K562 (cell line): ENCODE data around the gene LZTR1. TPM values are rescaled to one million over a fixed set of nuclear protein-coding genes. Genes with fewer than 3 reads are reported as not detected.

Source experiments
- CHD1 ChIP-seq: fragments of 200-600 bp; sonication (generic); IDR thresholded peaks from one replicate; pipeline ENCODE4 v1.6.1; 2012; ENCODE audit warnings: mild to moderate bottlenecking, moderate library complexity, low read length, inconsistent platforms
- CREBBP ChIP-seq: IDR thresholded peaks from one replicate; pipeline ENCODE4 v1.6.1; 2012; ENCODE audit warnings: low read depth, mild to moderate bottlenecking, control low read depth, inconsistent platforms, low read length
- DMBX1 ChIP-seq: fragments of 250-450 bp; sonication (Bioruptor Pico); IDR thresholded peaks from 2 replicates; pipeline ENCODE4 v1.8.0; 2022; ENCODE audit warnings: inconsistent platforms, mild to moderate bottlenecking, moderate library complexity, borderline replicate concordance
- E2F3 ChIP-seq: fragments of 250-450 bp; sonication (Bioruptor Pico); IDR thresholded peaks from 2 replicates; pipeline ENCODE4 v1.4.0; 2020; ENCODE audit warnings: mild to moderate bottlenecking
- IFI16 ChIP-seq: fragments of 250-450 bp; sonication (Bioruptor Pico); IDR thresholded peaks from 2 replicates; pipeline ENCODE4 v2.1.2; 2022; ENCODE audit warnings: mild to moderate bottlenecking, inconsistent platforms
- MTA2 ChIP-seq: fragments of 450-650 bp; IDR thresholded peaks from 2 replicates; pipeline ENCODE4 v1.6.1; 2016; ENCODE audit warnings: low read depth
- NCOA4 ChIP-seq: fragments of 450-650 bp; IDR thresholded peaks from 2 replicates; pipeline ENCODE4 v1.6.1; 2018; ENCODE audit warnings: mild to moderate bottlenecking; ENCODE audit not compliant: partially characterized antibody
- PHB2 ChIP-seq: fragments of 450-650 bp; IDR thresholded peaks from 2 replicates; pipeline ENCODE4 v1.6.1; 2017; ENCODE audit warnings: low read depth
- PTBP1 ChIP-seq: fragments of 200-400 bp; formaldehyde crosslinking; IDR thresholded peaks from 2 replicates; pipeline ENCODE4 v1.6.1; 2017; ENCODE audit warnings: low read depth, low read length
- RBM14 ChIP-seq: fragments of 200-400 bp; formaldehyde crosslinking; IDR thresholded peaks from 2 replicates; pipeline ENCODE4 v1.6.1; 2018; ENCODE audit warnings: low read depth, mild to moderate bottlenecking, low read length, moderate library complexity, borderline replicate concordance; ENCODE audit not compliant: insufficient read depth
- SIX5 ChIP-seq, 2 experiments: IDR thresholded peaks; 2 replicates each; pipeline ENCODE4 v1.6.1; 2011; ENCODE audit warnings: low read length in 2 of 2, borderline replicate concordance in 1 of 2, low read depth in 1 of 2, mild to moderate bottlenecking in 1 of 2, moderate library complexity in 1 of 2; ENCODE audit not compliant: insufficient read depth in 1 of 2
- SMAD4 ChIP-seq: fragments of 250-450 bp; sonication (Bioruptor Pico); conservative IDR thresholded peaks from 2 replicates; pipeline ENCODE4 v1.8.0; 2021; ENCODE audit warnings: inconsistent platforms, mild to moderate bottlenecking, moderate library complexity
- SRSF3 ChIP-seq: fragments of 200-400 bp; formaldehyde crosslinking; IDR thresholded peaks from 2 replicates; pipeline ENCODE4 v1.6.1; 2016; ENCODE audit warnings: mild to moderate bottlenecking, low read length, moderate library complexity; ENCODE audit not compliant: insufficient read depth
- SRSF7 ChIP-seq: fragments of 200-400 bp; formaldehyde crosslinking; optimal IDR thresholded peaks from 2 replicates; pipeline ENCODE3; 2017; ENCODE audit warnings: mild to moderate bottlenecking, low read depth, low read length
- TBL1XR1 ChIP-seq, 2 experiments: IDR thresholded peaks; 2 replicates each; pipeline ENCODE4 v1.6.1; 2012; ENCODE audit warnings: improper control_type of control experiment in 2 of 2, low read length in 2 of 2, mild to moderate bottlenecking in 1 of 2
- TEAD1 ChIP-seq, 2 experiments: fragments of 450-650 bp in 1 of 2; sonication (generic) in 1 of 2; formaldehyde crosslinking; IDR thresholded peaks; 2 replicates each; pipeline versions ENCODE4 v1.4.0 to v1.8.0; 2020 to 2022; ENCODE audit warnings: mild to moderate bottlenecking in 2 of 2, missing genetic modification reagents in 1 of 2
- ZBTB1 ChIP-seq: sonication (generic); formaldehyde crosslinking; IDR thresholded peaks from 2 replicates; pipeline ENCODE4 v1.8.1; 2023; ENCODE audit warnings: missing genetic modification reagents, low read depth, mild to moderate bottlenecking, borderline replicate concordance
- ZBTB7A ChIP-seq: IDR thresholded peaks from 2 replicates; pipeline ENCODE4 v1.6.1; 2011; ENCODE audit warnings: low read depth, mild to moderate bottlenecking, low read length, moderate library complexity, borderline replicate concordance; ENCODE audit not compliant: control insufficient read depth
- ZNF217 ChIP-seq: sonication (generic); formaldehyde crosslinking; IDR thresholded peaks from 2 replicates; pipeline ENCODE4 v1.8.0; 2022; ENCODE audit warnings: mild to moderate bottlenecking, missing genetic modification reagents
- ZNF780A ChIP-seq: fragments of 250-450 bp; sonication (Bioruptor Pico); IDR thresholded peaks from 2 replicates; pipeline ENCODE4 v1.5.0; 2021; ENCODE audit warnings: mild to moderate bottlenecking
- ZSCAN29 ChIP-seq: fragments of 450-650 bp; IDR thresholded peaks from 2 replicates; pipeline ENCODE4 v1.6.1; 2017
- polyA plus RNA-seq, 8 experiments: library from polyadenylated mRNA; depleted of rRNA in 4 of 8; stranded (reverse) in 5 of 8; unstranded in 3 of 8; fragments of >200 nt; fragmentation: Nextera tagmentation in 2 of 8; fragmentation: Illumina TruSeq in 1 of 8; extraction: Ambion mirVana in 2 of 8; extraction: Trizol in 1 of 8; gene quantifications; 2 replicates each; pipeline versions ENCODE4 v1.2.1 to v1.2.3, GENCODE V29; 2011 to 2014; ENCODE audit warnings: inconsistent platforms in 1 of 8, missing spikeins in 1 of 8
- total RNA-seq, 7 experiments: library from RNA; depleted of rRNA in 6 of 7; stranded (reverse); fragments of >200 nt in 6 of 7; fragmentation: Illumina TruSeq in 2 of 7; extraction: Trizol in 2 of 7; gene quantifications; 2 replicates each; pipeline versions ENCODE4 v1.2.1 to v1.2.3, GENCODE V29; 2011 to 2021; ENCODE audit warnings: low replicate concordance in 1 of 7
- TF ChIP-seq, protein P1 (sequence below): sonication (generic); formaldehyde crosslinking; IDR thresholded peaks from 2 replicates; pipeline ENCODE4 v1.8.0; 2022; ENCODE audit warnings: missing genetic modification reagents, mild to moderate bottlenecking, moderate library complexity, borderline replicate concordance
- TF ChIP-seq, protein P2 (sequence below): fragments of 450-650 bp; formaldehyde crosslinking; IDR thresholded peaks from 2 replicates; pipeline ENCODE4 v1.4.0; 2022; ENCODE audit warnings: missing genetic modification characterization
- TF ChIP-seq, protein P3 (sequence below): fragments of 450-650 bp; formaldehyde crosslinking; IDR thresholded peaks from 2 replicates; pipeline ENCODE4 v1.4.0; 2022; ENCODE audit warnings: mild to moderate bottlenecking, moderate library complexity
- TF ChIP-seq, protein P4 (sequence below), 2 experiments: fragments of 450-650 bp in 1 of 2; sonication (generic) in 1 of 2; formaldehyde crosslinking; conservative IDR thresholded peaks; 2 replicates each; pipeline versions ENCODE4 v1.4.0 to v1.8.1; 2020 to 2022; ENCODE audit warnings: mild to moderate bottlenecking in 1 of 2, missing genetic modification reagents in 1 of 2

Gene LZTR1
- total and polyA plus RNA-seq, 9 of the 15 experiments (the other 6 are each of a cell fraction or from before 2014, with no cell fraction given), result 2.2 to 135 (median 63.0) TPM

DNA sequence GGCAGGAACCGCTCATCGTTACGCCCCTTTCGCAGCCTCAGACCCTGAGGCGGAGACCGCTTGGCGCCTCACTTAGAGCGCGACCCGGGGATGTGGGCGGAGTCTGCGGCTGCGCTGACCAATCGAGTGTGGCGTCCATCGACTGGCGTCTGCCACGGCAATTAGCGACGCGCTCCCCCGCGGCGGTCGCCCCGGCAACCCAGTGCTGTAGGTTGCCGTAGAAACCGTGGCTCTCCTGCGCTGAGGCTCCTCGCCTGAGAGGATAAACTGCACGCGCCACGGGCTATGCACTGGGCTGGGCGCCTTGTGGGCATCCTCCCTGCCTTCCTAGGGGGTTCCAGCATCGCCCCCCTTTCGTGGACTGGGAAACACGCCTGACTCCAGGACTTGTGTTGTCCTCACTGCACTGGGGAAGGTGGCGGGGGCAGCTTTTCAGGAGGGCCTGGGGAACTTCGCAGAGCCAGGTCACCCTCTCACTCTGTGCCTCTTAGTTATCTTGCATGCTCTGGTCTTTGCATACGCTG is 32.2 kb downstream of the LZTR1 start (continued):
- TF ChIP-seq, protein P1, sequence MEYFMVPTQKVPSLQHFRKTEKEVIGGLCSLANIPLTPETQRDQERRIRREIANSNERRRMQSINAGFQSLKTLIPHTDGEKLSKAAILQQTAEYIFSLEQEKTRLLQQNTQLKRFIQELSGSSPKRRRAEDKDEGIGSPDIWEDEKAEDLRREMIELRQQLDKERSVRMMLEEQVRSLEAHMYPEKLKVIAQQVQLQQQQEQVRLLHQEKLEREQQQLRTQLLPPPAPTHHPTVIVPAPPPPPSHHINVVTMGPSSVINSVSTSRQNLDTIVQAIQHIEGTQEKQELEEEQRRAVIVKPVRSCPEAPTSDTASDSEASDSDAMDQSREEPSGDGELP (CRISPR knock-in tag), result no peak
- no peak for TF ChIP-seq MTA2
- no peak for TF ChIP-seq NCOA4
- no peak for TF ChIP-seq ZBTB7A
- TF ChIP-seq RBM14, result 0 out of 2 replicates have a peak, but pooled peaks have one; percentile 26
- no peak for TF ChIP-seq ZBTB1
- no peak for TF ChIP-seq ZNF217 (CRISPR knock-in tag)
- TF ChIP-seq, protein P2, sequence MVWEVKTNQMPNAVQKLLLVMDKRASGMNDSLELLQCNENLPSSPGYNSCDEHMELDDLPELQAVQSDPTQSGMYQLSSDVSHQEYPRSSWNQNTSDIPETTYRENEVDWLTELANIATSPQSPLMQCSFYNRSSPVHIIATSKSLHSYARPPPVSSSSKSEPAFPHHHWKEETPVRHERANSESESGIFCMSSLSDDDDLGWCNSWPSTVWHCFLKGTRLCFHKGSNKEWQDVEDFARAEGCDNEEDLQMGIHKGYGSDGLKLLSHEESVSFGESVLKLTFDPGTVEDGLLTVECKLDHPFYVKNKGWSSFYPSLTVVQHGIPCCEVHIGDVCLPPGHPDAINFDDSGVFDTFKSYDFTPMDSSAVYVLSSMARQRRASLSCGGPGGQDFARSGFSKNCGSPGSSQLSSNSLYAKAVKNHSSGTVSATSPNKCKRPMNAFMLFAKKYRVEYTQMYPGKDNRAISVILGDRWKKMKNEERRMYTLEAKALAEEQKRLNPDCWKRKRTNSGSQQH, result no peak
- peak in 1 of 2 experiments; percentile 34; a peak in 1 of 4 replicates for TF ChIP-seq SIX5 (IDR thresholded peaks at IDR 0.05; ENCODE audit: borderline replicate concordance in 1 of 2, insufficient read depth in 1 of 2, low read depth in 1 of 2, low read length in 2 of 2)
- peak; percentile 98 for TF ChIP-seq CREBBP
- TF ChIP-seq IFI16, result peak; percentile 70; the same call in 1 of the 2 replicates
- TF ChIP-seq CHD1, result no peak
- TF ChIP-seq PTBP1, result 0 out of 2 replicates have a peak, but pooled peaks have one; percentile 83
- no peak for TF ChIP-seq SRSF7
- TF ChIP-seq SRSF3, result no peak
- TF ChIP-seq, protein P3, sequence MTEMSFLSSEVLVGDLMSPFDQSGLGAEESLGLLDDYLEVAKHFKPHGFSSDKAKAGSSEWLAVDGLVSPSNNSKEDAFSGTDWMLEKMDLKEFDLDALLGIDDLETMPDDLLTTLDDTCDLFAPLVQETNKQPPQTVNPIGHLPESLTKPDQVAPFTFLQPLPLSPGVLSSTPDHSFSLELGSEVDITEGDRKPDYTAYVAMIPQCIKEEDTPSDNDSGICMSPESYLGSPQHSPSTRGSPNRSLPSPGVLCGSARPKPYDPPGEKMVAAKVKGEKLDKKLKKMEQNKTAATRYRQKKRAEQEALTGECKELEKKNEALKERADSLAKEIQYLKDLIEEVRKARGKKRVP (CRISPR knock-in tag), result peak; percentile 61; the same call in 1 of the 2 replicates
- TF ChIP-seq PHB2, result no peak
- peak; percentile 93 to 94 for TF ChIP-seq TBL1XR1 (IDR thresholded peaks at IDR 0.05; ENCODE audit: low read length in 2 of 2)
- no peak for TF ChIP-seq DMBX1 (CRISPR knock-in tag)
- peak; percentile 85 for TF ChIP-seq E2F3 (CRISPR knock-in tag)
- peak; percentile 100 for TF ChIP-seq SMAD4 (CRISPR knock-in tag)
- TF ChIP-seq TEAD1 (CRISPR knock-in tag; IDR thresholded peaks at IDR 0.05), result no peak
- TF ChIP-seq, protein P4, sequence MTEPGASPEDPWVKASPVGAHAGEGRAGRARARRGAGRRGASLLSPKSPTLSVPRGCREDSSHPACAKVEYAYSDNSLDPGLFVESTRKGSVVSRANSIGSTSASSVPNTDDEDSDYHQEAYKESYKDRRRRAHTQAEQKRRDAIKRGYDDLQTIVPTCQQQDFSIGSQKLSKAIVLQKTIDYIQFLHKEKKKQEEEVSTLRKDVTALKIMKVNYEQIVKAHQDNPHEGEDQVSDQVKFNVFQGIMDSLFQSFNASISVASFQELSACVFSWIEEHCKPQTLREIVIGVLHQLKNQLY (CRISPR knock-in tag; conservative IDR thresholded peaks at IDR 0.05), result peak in 1 of 2 experiments; percentile 95
- TF ChIP-seq ZSCAN29, result no peak
- TF ChIP-seq ZNF780A, result no peak
